Endodermal cell (in vitro differentiated cells): ENCODE data around the gene MYBPC1. TPM values are rescaled to one million over a fixed set of nuclear protein-coding genes. Genes with fewer than 3 reads are reported as not detected.

Source experiments
- DNase-seq: peaks from one replicate; pipeline ENCODE4 v3.0.0-alpha.2; 2017
- H3K27ac ChIP-seq: 2 replicates; pipeline ENCODE4 v1.5.1; 2013; ENCODE audit warnings: mild to moderate bottlenecking, low read depth, low read length, moderate library complexity
- H3K27me3 ChIP-seq: 2 replicates; pipeline ENCODE4 v1.6.1; 2013; ENCODE audit warnings: mild to moderate bottlenecking, low read length, moderate library complexity; ENCODE audit not compliant: insufficient read depth, control insufficient read depth, poor library complexity, severe bottlenecking
- H3K36me3 ChIP-seq: 2 replicates; pipeline ENCODE4 v1.7.0; 2013; ENCODE audit warnings: mild to moderate bottlenecking, low read length, moderate library complexity; ENCODE audit not compliant: control insufficient read depth, insufficient read depth
- H3K4me1 ChIP-seq: one replicate; pipeline ENCODE4 v1.7.0; 2013; ENCODE audit warnings: low read length; ENCODE audit not compliant: control insufficient read depth, insufficient read depth
- H3K4me3 ChIP-seq: 2 replicates; pipeline ENCODE4 v1.5.1; 2013; ENCODE audit warnings: mild to moderate bottlenecking, low read length, moderate library complexity
- H3K9ac ChIP-seq: 2 replicates; pipeline ENCODE4 v1.6.1; 2013; ENCODE audit warnings: mild to moderate bottlenecking, low read length, moderate library complexity; ENCODE audit not compliant: poor library complexity, severe bottlenecking; ENCODE audit errors: extremely low read depth
- H3K9me3 ChIP-seq: 2 replicates; pipeline ENCODE4 v1.6.1; 2013; ENCODE audit warnings: mild to moderate bottlenecking, low read length, moderate library complexity; ENCODE audit not compliant: control insufficient read depth
- H3K27ac Mint-ChIP-seq: 2 replicates; pipeline ENCODE4 v1.8.0; 2020; ENCODE audit warnings: mixed read lengths
- H3K27me3 Mint-ChIP-seq: 2 replicates; pipeline ENCODE4 v1.8.0; 2021; ENCODE audit warnings: mild to moderate bottlenecking, mixed read lengths; ENCODE audit not compliant: insufficient read depth
- H3K36me3 Mint-ChIP-seq: 2 replicates; pipeline ENCODE4 v1.8.0; 2020; ENCODE audit warnings: low read depth, mixed read lengths
- H3K4me1 Mint-ChIP-seq: 2 replicates; pipeline ENCODE4 v1.8.0; 2020; ENCODE audit warnings: mixed read lengths
- H3K4me3 Mint-ChIP-seq: 2 replicates; pipeline ENCODE4 v1.8.0; 2020; ENCODE audit warnings: mild to moderate bottlenecking, moderate library complexity, mixed read lengths
- H3K9me3 Mint-ChIP-seq: 2 replicates; pipeline ENCODE4 v1.8.0; 2020; ENCODE audit warnings: mild to moderate bottlenecking, mixed read lengths
- CTCF ChIP-seq: fragments of 200-600 bp; sonication (generic); conservative IDR thresholded peaks from 2 replicates; pipeline ENCODE4 v1.5.0; 2021; ENCODE audit warnings: antibody characterized with exemption, mild to moderate bottlenecking
- WGBS, 2 experiments: methylation state at CpG; one replicate each; pipeline versions ENCODE4 v1.1.5 to v1.1.7; 2013; ENCODE audit warnings: missing lambda C conversion rate in 2 of 2, mixed read lengths in 1 of 2; ENCODE audit not compliant: insufficient coverage in 1 of 2, insufficient read length in 1 of 2; 5-methylcytosine and 5-hydroxymethylcytosine counted together
- total RNA-seq, 2 donors: library from RNA; stranded (reverse); fragmentation: NEBNext Ultra II Directional in 1 of 2; extraction: Animal tissue kit (Norgen Biotek cat#: 25700) in 1 of 2; gene quantifications; 2 replicates in 1 of 2; 3 replicates in 1 of 2; pipeline ENCODE4 v1.2.1, GENCODE V29; 2021

MYBPC1 gene
- total RNA-seq, 2 donors from 2014 or later, result not detected

GRCh38 chr12:101690544-101691098 lies 95.8 kb downstream of the MYBPC1 start:
- Histone ChIP-seq H3K27me3 (peaks cover 8% of the 10 kb centered on the region), H3K36me3 (no peaks in the 10 kb centered on the region), H3K9me3 (no peaks in the 10 kb centered on the region), H3K27ac (no peak overlapping the region), H3K4me1 (no peaks in the 10 kb centered on the region), H3K4me3 (no peak overlapping the region), H3K9ac (no peak overlapping the region)
- H3K36me3 Mint-ChIP-seq, result no peaks in the 10 kb centered on the region
- H3K4me1 Mint-ChIP-seq, result no peaks in the 10 kb centered on the region
- peaks cover 8% of the 10 kb centered on the region for H3K27me3 Mint-ChIP-seq
- 91 to 100% methylated on average over 1 to 2 of the region's 3 CpGs for WGBS, 2 experiments
- H3K27ac Mint-ChIP-seq, result no peak overlapping the region
- no peaks in the 10 kb centered on the region for H3K9me3 Mint-ChIP-seq
- no peak for DNase-seq
- no peak for TF ChIP-seq CTCF
- no peak overlapping the region for H3K4me3 Mint-ChIP-seq

- H3K4me1 ChIP-seq, result peaks cover 3% of the 10 kb centered on the region
- H3K4me3 ChIP-seq, result no peak overlapping the region
- TF ChIP-seq CTCF, result no peak
- peaks cover 18% of the 10 kb centered on the region for H3K27me3 Mint-ChIP-seq
- H3K4me1 Mint-ChIP-seq, result peaks cover 1% of the 10 kb centered on the region
- H3K4me3 Mint-ChIP-seq, result no peak overlapping the region
- H3K36me3 ChIP-seq, result no peaks in the 10 kb centered on the region
- no peak for DNase-seq
- no peak overlapping the region for H3K27ac Mint-ChIP-seq
- no peaks in the 10 kb centered on the region for H3K9me3 Mint-ChIP-seq
- WGBS, 2 experiments, result 93 to 100% methylated on average over 1 of the region's 1 CpG
- H3K27ac ChIP-seq, result no peak overlapping the region
- peaks cover 18% of the 10 kb centered on the region for H3K27me3 ChIP-seq
- H3K9ac ChIP-seq, result no peak overlapping the region
- H3K36me3 Mint-ChIP-seq, result no peaks in the 10 kb centered on the region
- H3K9me3 ChIP-seq, result no peaks in the 10 kb centered on the region
These were observed 96.8 kb downstream of the MYBPC1 start for GRCh38 chr12:101691503-101692096.

- peaks cover 10% of the 10 kb centered on the region for H3K4me1 Mint-ChIP-seq
- H3K27me3 ChIP-seq, result peaks cover 22% of the 10 kb centered on the region
- no peaks in the 10 kb centered on the region for H3K9me3 Mint-ChIP-seq
- H3K4me3 ChIP-seq, result no peak overlapping the region
- no peak overlapping the region for H3K27ac Mint-ChIP-seq
- TF ChIP-seq CTCF, result no peak
- DNase-seq, result no peak
- H3K9ac ChIP-seq, result no peak overlapping the region
- H3K9me3 ChIP-seq, result no peaks in the 10 kb centered on the region
- peaks cover 6% of the 10 kb centered on the region for H3K4me1 ChIP-seq
- H3K36me3 Mint-ChIP-seq, result no peaks in the 10 kb centered on the region
- 92 to 100% methylated on average over 1 to 2 of the region's 2 CpGs for WGBS, 2 experiments
- H3K27me3 Mint-ChIP-seq, result peaks cover 28% of the 10 kb centered on the region
- H3K4me3 Mint-ChIP-seq, result no peak overlapping the region
- no peak overlapping the region for H3K27ac ChIP-seq
- no peaks in the 10 kb centered on the region for H3K36me3 ChIP-seq
These were observed 99.6 kb downstream of the MYBPC1 start for GRCh38 chr12:101694297-101694848.
